ENCODE data around the gene TNRC18.
"Not testable (repeated sequence)": the region's sequence is repeated elsewhere in the genome, so short reads cannot be mapped to it uniquely, and the experiment has no call there.

Gene TNRC18, protein sequence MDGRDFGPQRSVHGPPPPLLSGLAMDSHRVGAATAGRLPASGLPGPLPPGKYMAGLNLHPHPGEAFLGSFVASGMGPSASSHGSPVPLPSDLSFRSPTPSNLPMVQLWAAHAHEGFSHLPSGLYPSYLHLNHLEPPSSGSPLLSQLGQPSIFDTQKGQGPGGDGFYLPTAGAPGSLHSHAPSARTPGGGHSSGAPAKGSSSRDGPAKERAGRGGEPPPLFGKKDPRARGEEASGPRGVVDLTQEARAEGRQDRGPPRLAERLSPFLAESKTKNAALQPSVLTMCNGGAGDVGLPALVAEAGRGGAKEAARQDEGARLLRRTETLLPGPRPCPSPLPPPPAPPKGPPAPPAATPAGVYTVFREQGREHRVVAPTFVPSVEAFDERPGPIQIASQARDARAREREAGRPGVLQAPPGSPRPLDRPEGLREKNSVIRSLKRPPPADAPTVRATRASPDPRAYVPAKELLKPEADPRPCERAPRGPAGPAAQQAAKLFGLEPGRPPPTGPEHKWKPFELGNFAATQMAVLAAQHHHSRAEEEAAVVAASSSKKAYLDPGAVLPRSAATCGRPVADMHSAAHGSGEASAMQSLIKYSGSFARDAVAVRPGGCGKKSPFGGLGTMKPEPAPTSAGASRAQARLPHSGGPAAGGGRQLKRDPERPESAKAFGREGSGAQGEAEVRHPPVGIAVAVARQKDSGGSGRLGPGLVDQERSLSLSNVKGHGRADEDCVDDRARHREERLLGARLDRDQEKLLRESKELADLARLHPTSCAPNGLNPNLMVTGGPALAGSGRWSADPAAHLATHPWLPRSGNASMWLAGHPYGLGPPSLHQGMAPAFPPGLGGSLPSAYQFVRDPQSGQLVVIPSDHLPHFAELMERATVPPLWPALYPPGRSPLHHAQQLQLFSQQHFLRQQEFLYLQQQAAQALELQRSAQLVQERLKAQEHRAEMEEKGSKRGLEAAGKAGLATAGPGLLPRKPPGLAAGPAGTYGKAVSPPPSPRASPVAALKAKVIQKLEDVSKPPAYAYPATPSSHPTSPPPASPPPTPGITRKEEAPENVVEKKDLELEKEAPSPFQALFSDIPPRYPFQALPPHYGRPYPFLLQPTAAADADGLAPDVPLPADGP (N-terminal part only)

DNA sequence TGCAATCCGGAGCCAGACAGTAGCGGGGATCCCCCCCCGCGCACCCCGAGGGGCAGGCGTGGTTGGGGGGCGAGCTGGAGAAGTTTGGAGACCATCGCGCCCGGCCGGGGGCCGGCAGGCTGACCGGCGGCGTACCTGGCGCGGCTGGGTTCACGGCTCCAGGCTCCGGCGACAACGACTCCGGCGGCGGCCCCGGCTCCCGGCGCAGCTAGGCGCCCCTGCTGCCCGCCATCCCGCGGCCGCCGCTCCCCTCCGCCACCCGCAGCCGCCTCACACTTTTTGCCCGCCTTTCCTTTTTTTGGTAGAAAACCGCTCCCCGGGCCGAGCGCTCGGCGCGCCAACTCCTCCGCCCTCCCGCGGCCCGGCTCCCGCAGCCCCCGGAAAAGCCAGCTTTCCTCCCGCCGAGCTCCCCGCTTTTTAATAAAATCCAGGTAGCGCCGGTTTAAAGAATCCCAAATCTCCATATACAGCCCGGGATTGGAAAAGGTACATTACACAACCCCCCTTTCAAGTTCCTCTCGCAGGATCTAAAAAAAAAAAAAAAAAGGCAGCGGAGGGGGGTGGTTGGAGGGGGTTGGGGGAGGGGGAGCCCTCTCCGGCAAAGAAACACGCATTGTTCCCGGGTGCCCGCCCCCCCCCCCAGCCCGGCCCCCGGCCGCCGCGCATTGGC lies at the start of gene TNRC18:
TSS of gene TNRC18 (minus strand) at position 529 of the 670 bp plus-strand sequence. CDS start 2,588 bp downstream, outside the sequence.
- DNase-seq (ENCODE audit: low read depth) = no peak

DNA sequence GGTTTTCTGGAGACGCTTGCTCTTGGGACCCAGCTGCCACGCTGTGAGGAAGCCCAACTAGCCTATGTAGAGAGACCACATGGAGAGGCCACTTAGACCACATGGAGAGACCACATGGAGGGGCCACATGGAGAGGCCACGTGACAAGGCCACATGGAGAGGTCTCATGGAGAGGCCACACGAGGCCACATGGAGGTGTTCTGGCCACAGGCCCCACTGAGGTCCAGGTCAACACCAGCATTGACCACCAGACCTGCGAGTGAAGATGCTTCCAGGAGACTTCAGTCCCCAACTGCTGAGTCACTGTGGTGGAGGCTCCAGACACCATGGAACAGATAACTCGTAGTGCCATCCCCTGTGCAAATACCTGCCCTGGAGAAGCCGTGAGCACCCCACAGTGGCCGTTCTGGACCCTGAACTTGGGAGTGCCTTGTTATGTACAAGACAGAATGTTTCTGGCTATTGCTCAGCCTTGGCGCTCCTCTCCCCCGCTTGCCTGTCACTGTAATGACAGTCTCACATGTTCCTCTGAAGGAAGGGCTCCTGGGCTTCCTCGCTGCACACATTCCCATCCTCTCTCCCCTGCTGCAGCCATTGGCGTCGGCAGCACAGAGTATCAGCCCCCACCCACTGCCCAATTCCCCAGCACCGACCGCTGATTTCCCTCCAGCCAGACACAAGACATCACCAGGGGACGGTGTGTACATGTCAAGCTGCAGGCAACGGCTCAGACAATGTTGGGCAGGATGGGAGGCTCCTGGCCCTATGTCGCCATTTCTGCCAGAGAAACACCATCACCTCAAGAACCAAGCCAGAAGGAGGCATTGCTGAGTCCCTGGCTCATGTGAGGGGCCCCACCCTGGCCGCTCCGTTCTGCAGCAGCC lies 49.0 kb upstream of the TNRC18 start:
- DNase-seq (ENCODE audit: low read depth) = no peak

DNA sequence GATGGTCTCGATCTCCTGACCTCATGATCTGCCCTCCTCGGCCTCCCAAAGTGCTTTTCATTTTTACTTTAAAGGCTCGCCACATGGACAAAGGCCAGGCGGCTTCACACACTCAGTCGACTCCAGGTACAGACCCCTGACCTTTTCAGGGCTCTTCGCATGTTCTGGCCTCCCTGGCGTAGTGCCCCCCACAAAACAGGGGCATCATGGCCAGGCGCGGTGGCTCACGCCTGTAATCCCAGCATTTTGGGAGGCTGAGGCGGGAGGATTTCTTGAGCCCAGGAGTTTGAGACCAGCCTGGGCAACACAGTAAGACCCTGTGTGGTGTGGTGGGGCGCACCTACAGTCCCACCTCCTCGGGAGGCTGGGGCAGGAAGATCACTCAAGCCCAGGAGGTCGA lies 48.0 kb upstream of the TNRC18 start:
- DNase-seq (ENCODE audit: low read depth) = not testable (repeated sequence)

DNA sequence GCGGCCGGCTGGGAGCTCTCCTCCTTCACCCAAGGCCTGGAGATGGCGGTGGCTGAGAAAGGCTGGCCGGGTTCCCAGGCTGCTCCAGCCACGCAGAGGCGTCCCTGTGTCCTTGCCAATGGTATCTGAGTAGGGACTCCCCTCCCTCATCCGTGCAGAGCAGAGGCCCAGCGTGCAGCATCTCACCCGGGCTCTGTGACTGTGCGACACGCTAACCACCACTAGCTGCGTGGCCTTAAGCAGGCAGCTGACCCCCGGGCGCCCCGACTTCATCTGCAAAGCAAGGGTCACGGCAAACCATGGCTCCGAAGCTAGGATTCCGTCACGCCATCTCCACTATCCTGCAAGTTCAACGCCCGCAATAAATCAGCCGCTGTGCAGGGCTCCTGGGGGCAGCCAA lies 47.2 kb upstream of the TNRC18 start:
- no peak for DNase-seq (ENCODE audit: low read depth)

DNA sequence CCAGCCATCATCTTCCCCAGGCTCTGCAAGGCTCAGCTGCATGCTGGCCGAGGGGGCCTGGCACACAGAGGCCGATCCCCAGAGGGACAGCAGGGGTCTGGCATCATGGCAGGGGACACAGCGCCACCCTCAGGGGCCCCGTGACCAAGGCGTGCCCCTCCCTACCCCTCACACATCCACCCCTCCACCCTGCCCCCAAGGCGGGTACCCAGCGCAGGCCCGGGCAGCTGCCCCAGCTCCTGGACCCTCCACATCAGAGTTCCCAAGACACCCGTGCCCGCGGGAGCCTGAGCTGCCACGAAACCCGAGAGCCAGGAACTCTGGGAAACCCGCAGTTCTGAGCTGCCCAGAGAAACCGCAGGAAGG lies 46.5 kb upstream of the TNRC18 start:
- no peak for DNase-seq (ENCODE audit: low read depth)

DNA sequence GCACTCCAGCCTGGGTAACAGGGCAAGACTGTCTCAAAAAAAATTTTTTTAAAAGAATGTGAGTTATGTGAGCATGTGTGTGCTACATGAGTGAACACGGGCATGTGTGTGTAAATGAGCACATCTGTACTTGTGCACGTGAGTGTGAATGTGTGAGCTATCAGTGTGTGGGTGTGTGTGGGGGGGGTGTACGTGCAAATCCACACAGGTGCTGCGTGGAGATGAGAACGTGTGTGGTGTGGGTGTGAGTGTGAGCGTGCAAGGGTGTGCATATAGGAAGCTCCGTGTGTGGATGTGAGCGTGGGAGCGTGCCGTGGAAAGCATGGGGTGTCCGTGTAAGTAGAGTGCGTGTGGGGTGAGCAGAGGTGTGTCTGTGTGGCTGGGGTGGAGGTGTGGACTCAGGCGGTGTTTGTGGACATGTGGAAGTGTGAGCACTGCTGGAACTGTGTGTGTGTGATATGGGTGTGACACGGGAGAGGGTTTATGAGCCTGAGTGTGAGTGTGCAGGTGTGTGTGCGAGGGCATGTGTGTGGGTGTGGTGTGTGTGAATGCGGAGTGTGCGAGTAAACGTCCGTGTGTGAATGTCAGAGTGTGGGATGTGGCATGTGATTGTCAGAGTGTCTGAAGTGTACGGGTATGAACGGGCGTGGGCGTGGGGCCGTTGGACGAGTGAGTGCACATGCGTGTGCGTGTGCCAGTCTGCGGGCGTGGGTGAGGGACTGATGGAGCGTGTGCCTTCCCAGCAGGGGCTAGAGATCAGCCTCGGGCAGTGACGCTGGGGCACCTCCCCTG lies 45.9 kb upstream of the TNRC18 start:
- DNase-seq (ENCODE audit: low read depth) = no peak

DNA sequence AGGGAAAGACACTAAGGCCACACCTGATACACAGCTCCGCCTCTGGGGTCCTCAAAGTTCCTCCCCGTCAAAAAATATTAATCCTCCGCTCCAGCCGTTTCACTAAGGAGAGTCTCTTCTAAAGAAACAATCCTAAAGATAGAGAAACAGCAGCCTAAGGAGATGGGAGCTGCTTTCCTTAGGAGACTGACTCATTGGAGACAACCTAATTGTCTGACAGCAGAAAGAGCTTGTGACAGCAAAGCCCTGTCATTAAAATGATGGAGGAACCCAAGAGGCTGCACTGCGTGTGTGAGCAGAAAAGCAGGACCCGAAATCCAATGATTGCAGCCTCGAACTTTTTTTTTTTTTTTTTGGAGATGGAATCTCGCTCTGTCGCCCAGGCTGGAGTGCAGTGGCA lies 44.0 kb upstream of the TNRC18 start:
- no peak for DNase-seq (ENCODE audit: low read depth)

DNA sequence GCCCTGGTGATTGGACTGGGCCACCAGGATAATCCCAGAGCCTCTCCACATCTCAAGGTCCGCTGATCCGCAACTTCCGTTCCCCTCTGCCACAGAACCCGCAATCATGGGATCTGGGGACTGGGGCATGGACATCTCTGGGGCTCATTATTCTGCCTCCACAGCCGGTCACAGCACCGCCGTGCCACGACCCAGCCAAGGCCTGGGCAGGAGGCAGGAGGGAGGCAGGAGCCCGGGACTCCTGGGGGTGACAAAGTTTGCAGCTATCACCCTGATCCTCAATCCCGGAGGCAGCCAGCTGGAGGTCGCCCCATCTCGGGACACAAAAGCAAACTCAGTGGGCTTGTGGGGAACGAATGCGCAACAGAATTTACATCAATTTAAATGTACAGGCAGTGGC lies 42.9 kb upstream of the TNRC18 start:
- DNase-seq (ENCODE audit: low read depth) = no peak

DNA sequence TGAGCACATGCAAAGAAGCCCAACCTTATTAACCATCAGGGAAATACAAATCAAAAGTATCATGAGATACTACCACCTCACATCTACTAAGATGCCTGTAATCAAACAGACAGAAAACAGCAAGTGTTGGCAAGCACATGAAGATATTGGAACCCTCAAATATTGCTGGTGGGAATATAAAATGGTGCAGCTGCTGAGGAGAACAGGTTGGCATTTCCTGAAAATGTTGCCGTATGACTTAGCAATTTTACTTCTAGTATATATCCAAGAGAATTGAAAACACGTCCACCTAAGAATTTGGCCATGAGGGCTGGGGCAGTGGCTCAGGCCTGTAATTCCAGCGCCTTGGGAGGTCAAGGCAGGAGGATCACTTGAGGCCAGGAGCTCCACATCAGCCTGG lies 39.4 kb upstream of the TNRC18 start:
- no peak for DNase-seq (ENCODE audit: low read depth)

DNA sequence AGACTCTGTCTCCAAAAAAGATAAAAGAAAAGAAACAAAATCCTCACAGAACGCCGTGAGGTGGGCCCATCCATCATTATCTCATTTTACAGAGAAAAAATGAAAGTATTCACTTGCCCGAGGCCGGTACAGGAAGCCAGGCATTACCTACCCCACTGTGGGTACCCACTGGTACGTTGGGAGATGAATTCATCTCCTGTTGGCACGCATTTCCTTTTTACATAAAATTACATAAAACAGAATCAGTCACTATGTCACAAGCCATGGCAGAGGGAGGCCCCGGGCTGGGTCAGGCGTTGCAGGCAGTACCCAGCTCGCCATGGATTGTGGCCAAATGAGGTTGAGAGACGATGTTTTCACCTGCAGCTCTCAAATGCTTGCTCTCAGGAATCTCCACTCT lies 38.6 kb upstream of the TNRC18 start:
- no peak for DNase-seq (ENCODE audit: low read depth)

DNA sequence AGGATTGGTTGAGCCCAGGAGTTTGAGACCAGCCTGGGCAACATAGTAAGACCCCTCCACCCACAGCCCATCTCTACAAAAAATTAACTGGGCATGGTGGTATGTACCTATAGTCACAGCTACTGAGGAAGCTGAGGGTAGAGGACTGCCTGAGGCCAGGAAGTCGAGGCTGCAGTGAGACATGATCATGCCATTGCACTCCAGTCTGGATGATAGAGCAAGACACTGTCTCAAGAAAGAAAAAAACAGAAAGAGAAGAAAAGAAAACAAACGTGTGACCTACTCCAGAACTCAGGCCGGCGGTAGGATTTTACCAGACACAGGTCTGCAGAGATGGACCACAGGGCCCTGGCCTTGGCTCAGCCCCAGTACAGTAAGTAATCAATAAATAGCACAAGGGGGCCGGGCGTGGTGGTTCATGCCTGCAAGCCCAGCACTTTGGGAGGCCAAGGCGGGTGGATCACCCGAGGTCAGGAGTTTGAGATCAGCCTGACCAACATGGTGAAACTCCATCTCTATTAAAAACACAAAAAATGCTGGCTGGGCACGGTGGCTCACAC lies 35.4 kb upstream of the TNRC18 start:
- DNase-seq (ENCODE audit: low read depth) = no peak

DNA sequence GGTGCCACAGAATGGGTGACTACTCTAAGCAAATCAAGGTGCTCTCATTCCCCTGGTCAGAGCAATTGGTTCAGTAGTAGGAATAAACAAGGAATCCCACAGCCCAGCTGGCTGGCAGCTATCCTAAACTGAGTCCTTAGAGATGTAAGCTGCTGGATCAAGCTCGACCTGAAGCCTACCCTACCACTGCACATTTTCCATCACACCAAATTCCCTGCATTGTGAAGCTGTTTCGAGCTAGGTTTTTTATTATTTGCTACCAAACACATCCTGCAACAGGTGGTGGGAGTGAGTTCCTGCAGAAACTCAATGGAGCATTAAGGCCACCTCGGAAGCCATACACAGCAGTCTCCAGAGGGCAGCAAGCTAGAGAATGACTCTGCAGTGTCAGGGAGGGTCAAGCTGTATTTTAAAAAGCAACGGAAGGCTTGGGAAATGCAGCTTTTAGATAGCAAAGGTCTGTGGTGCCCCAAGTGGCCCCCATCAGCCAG lies 33.7 kb upstream of the TNRC18 start:
- DNase-seq (ENCODE audit: low read depth) = no peak

DNA sequence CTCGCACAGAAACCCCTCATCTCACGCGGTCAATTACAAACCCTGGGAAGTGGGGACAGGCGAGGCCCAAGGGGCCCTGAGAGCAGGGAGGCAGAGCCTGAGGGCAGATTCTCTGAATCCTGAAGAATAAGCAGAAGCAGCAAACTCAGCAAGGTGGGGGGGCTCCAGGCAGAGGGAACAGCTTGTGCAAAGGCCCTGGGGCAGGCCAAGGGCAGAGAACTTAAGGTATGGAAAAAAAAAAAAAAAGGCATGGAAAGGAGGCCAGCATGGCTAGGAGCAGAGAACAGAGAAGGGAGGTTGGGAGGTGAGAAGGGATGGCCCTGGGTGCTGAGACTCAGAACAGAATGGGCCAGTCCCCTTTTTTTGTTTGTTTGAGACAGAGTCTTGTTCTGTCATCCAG lies 32.8 kb upstream of the TNRC18 start:
- DNase-seq (ENCODE audit: low read depth) = no peak

DNA sequence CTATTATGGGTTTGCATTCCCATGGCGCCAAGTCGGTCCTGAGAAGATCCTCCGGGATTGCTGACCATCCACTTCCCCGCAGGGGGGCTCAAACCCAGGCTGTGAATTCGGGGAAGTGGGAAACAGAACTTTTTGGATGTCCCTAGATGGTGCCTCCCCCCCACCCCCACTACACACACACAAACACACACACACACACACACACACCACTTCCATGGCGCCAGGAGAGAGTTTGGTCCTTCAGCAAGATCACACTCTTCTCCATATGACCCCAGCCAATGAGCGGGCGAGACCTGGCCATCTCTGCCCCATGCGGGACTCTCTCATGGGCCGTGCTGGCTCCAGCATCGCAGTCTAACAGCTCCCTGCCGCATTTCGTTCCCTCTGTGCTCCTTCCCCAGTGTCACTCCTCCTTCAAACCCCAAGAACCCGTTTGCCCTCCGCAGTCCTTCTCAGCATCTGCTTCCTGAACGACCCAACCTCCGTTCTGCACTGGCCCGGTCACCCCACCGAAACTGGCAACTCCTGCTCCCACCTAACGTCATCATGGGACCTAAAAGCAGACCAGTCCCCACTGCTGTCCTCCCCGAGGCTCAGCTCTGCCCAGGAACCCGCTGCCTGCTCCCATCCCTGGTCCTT lies 32.1 kb upstream of the TNRC18 start:
- no peak for DNase-seq (ENCODE audit: low read depth)

DNA sequence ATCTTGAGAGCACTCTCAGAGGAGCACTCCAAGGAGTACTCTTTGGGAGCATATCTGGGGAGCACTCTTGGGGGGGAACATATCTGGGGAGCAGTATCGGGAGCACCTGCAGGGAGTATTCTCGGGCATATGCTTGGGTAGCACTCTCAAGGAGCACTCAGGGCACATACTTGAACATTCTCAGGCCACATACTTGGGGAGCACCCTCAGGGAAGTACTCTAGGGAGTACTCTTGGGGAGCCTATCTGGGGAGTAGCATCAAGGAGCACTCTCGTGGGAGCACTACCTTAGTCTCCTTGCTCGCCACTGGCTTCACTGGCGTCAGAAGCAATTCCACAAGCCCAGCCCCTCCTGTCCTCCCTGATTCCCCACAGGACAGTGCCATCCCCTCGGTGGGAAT lies 31.5 kb upstream of the TNRC18 start:
- no peak for DNase-seq (ENCODE audit: low read depth)

DNA sequence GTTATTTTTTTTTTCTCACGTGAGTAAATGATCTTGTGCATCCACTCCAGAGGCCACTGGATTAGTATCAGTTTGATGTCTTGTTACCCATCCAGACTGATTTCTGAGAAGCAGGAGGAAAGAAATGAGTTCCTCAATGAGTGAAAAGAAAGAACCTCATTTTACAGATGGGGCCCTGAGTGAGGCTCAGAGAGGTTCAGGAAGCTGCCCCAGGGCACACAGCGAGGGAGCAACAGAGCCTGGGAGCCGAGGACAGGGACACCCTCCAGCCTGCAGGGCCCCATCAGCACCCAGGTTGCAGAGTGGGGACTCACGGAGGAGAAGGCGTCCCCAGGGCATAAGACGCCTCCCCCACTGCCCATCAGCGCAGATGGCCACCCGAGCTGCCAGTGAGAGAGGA lies 30.9 kb upstream of the TNRC18 start:
- no peak for DNase-seq (ENCODE audit: low read depth)

DNA sequence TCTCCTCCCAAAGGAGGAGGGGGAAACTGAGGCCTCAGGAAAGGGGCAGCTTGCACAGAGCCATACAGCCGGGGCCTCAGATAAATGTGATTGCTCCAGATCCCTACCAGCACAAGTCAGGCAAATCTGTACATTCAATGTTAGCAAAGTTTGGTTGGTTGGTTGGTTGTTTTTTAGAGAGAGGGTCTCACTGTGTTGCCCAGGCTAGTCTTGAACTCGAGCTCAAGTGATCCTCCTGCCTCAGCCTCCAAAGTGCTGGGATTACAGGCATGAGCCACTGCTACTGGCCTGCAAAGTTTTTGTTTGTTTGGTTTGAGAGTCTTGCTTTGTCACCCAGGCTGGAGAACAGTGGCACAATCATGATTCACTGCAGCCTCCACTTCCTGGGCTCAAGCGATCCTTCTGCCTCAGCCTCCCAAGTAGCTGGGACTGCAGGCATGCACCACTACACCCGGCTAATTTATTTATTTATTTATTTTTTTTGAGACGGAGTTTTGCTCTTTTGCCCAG lies 30.0 kb upstream of the TNRC18 start:
- DNase-seq (ENCODE audit: low read depth) = no peak

DNA sequence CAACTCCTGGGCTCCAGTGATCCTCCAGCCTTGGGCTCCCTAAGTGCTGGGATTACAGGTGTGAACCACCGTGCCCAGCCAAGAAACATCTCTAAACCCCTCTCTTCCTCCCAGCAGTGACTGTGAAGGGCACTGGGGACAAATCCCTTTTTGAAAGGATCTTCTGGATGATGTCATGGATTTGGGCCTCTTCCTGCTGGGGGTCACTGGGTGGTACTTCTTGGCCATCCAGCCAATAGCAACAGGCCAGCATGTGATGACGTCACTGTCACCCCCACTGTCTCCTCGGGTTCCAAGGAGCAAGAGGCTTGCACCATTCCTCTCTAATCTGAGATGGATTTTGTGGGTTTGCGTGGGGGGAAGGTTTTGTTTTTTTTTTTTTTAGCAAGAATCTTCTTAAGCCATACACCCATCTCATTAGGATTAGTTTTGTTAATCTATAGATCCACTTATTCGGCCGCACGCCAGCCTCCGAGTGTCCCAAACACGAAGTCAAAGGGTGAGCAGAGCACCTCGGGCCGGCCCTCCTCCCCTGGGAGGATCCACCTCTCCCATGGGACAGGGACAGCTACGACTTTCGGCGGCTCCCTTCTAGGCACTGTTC lies 29.4 kb upstream of the TNRC18 start:
- DNase-seq (ENCODE audit: low read depth) = no peak

DNA sequence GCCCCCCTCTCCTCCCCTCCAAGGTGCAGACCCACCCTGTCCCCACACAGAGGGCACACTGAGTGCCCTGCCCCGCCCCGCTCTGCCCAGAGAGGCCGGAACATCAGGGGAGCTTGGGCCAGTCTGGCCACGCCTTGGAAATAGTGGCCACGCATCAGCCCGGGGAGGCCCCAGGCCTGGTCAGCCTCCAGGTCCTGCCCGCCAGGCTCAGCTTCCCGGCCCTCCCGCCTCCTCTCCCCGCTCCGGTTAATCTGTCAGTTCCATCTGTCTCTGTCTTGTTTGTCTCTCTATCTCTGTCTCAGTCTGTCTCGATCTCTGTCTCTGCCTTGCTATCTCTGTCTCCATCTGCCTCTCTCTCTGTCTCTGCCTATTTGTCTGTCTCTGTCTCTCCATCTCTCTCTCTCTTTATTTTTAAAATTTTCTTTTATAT lies 28.9 kb upstream of the TNRC18 start:
- DNase-seq (ENCODE audit: low read depth) = no peak
